Neural progenitor cell (in vitro differentiated cells): Measurements from ENCODE around the gene GGA3. TPM values are rescaled to one million over a fixed set of nuclear protein-coding genes. Genes with fewer than 3 reads are reported as not detected.
A peak's percentile ranks its signal among the peaks of the same experiment; 100 is the strongest.

Experiments used
- DNase-seq: peaks from one replicate; pipeline ENCODE4 v3.0.0-alpha.2; 2016; ENCODE audit warnings: low spot score
- H2AFZ ChIP-seq: fragments of 200-600 bp; sonication (generic); replicated peaks from 2 replicates; pipeline ENCODE4 v1.6.1; 2016; ENCODE audit warnings: antibody characterized with exemption
- H3F3A ChIP-seq: fragments of 200-600 bp; sonication (generic); 2 replicates; pipeline ENCODE4 v1.6.1; 2016; ENCODE audit warnings: antibody characterized with exemption, low read depth
- H3K27ac ChIP-seq: fragments of 200-600 bp; sonication (generic); 2 replicates; pipeline ENCODE4 v1.5.1; 2016; ENCODE audit warnings: mild to moderate bottlenecking
- H3K27me3 ChIP-seq: fragments of 200-600 bp; sonication (generic); 2 replicates; pipeline ENCODE4 v1.6.1; 2016; ENCODE audit warnings: mild to moderate bottlenecking, moderate library complexity
- H3K36me3 ChIP-seq: fragments of 200-600 bp; sonication (generic); 2 replicates; pipeline ENCODE4 v1.5.1; 2016
- H3K4me1 ChIP-seq: fragments of 200-600 bp; sonication (generic); 2 replicates; pipeline ENCODE4 v1.6.1; 2016; ENCODE audit warnings: mixed run types
- H3K4me2 ChIP-seq: fragments of 200-600 bp; sonication (generic); 2 replicates; pipeline ENCODE4 v1.6.1; 2016
- H3K4me3 ChIP-seq: fragments of 200-600 bp; sonication (generic); 2 replicates; pipeline ENCODE4 v1.5.1; 2016
- H3K79me2 ChIP-seq: fragments of 200-600 bp; sonication (generic); 2 replicates; pipeline ENCODE4 v1.6.1; 2016; ENCODE audit warnings: low read depth
- H3K9ac ChIP-seq: fragments of 200-600 bp; sonication (generic); 2 replicates; pipeline ENCODE4 v1.6.1; 2016
- H3K9me3 ChIP-seq: fragments of 200-600 bp; sonication (generic); 2 replicates; pipeline ENCODE4 v1.5.1; 2016; ENCODE audit warnings: low read depth
- H4K20me1 ChIP-seq: fragments of 200-600 bp; sonication (generic); 2 replicates; pipeline ENCODE4 v1.6.1; 2016; ENCODE audit warnings: low read depth
- H3K27ac Mint-ChIP-seq: 3 replicates; pipeline ENCODE4 v1.8.0; 2021; ENCODE audit warnings: mixed read lengths
- H3K27me3 Mint-ChIP-seq: 2 replicates; pipeline ENCODE4 v1.8.0; 2022; ENCODE audit warnings: low read depth, mild to moderate bottlenecking, inconsistent platforms, moderate library complexity, mixed read lengths; ENCODE audit not compliant: insufficient read depth
- H3K36me3 Mint-ChIP-seq: 3 replicates; pipeline ENCODE4 v1.8.0; 2021; ENCODE audit warnings: mixed read lengths
- H3K4me1 Mint-ChIP-seq: 3 replicates; pipeline ENCODE4 v1.8.0; 2021; ENCODE audit warnings: mixed read lengths
- H3K4me3 Mint-ChIP-seq: 3 replicates; pipeline ENCODE4 v1.8.0; 2021; ENCODE audit warnings: mild to moderate bottlenecking, moderate library complexity, mixed read lengths
- H3K9me3 Mint-ChIP-seq: 3 replicates; pipeline ENCODE4 v1.8.0; 2020; ENCODE audit warnings: mixed read lengths
- CTCF ChIP-seq: fragments of 200-600 bp; sonication (generic); IDR thresholded peaks from 2 replicates; pipeline ENCODE4 v1.5.1; 2017; ENCODE audit warnings: antibody characterized with exemption, mild to moderate bottlenecking
- EZH2 ChIP-seq: fragments of 200-600 bp; sonication (generic); IDR thresholded peaks from 2 replicates; pipeline ENCODE4 v1.6.1; 2017; ENCODE audit warnings: antibody characterized with exemption, mild to moderate bottlenecking, moderate library complexity
- EZH2phosphoT487 ChIP-seq: fragments of 200-600 bp; sonication (generic); IDR thresholded peaks from 2 replicates; pipeline ENCODE4 v1.6.1; 2017; ENCODE audit warnings: antibody characterized with exemption
- total RNA-seq: library from RNA; depleted of rRNA; stranded (reverse); fragments of >200 nt; gene quantifications from 2 replicates; pipeline ENCODE4 v1.2.3, GENCODE V29; 2015; ENCODE audit warnings: low replicate concordance

Gene GGA3
- total RNA-seq, 1 donor from 2014 or later = 28.0 TPM

- no peaks in the 10 kb centered on the region for H3K79me2 ChIP-seq
- TF ChIP-seq EZH2 = no peak
- no peak for TF ChIP-seq CTCF
- no peak for TF ChIP-seq EZH2phosphoT487
- H4K20me1 ChIP-seq = peaks cover 8% of the 10 kb centered on the region
- H3F3A ChIP-seq = peaks cover 33% of the 10 kb centered on the region
- no peaks in the 10 kb centered on the region for H3K36me3 ChIP-seq
- H3K4me1 ChIP-seq = no peaks in the 10 kb centered on the region
- H3K4me1 Mint-ChIP-seq = no peaks in the 10 kb centered on the region
- H3K27ac ChIP-seq = peak overlapping the region; percentile 49
- no peaks in the 10 kb centered on the region for H3K9me3 ChIP-seq
- no peak overlapping the region for H3K4me3 Mint-ChIP-seq
- peaks cover 11% of the 10 kb centered on the region for H3K27me3 Mint-ChIP-seq
- H3K4me3 ChIP-seq = no peak overlapping the region
- no peak overlapping the region for H2AFZ ChIP-seq
- H3K9me3 Mint-ChIP-seq = no peaks in the 10 kb centered on the region
- peak overlapping the region; percentile 60 for H3K27ac Mint-ChIP-seq
- DNase-seq = no peak
- no peak overlapping the region for H3K9ac ChIP-seq
- no peaks in the 10 kb centered on the region for H3K27me3 ChIP-seq
- H3K36me3 Mint-ChIP-seq = peaks cover 27% of the 10 kb centered on the region
- H3K4me2 ChIP-seq = no peak overlapping the region
Measured at GRCh38 chr17:75241143-75241430, 20.3 kb downstream of the GGA3 start.

GRCh38 chr17:75240394-75241142 is 20.8 kb downstream of the GGA3 start:
- Histone ChIP-seq H3K9ac (no peak overlapping the region), H3K9me3 (no peaks in the 10 kb centered on the region), H3F3A (peaks cover 33% of the 10 kb centered on the region), H3K79me2 (no peaks in the 10 kb centered on the region), H3K4me2 (peak overlapping the region; percentile 39), H3K27me3 (no peaks in the 10 kb centered on the region), H4K20me1 (peaks cover 8% of the 10 kb centered on the region), H3K4me1 (no peaks in the 10 kb centered on the region), H3K36me3 (no peaks in the 10 kb centered on the region), H2AFZ (no peak overlapping the region), H3K4me3 (no peak overlapping the region), H3K27ac (peak overlapping the region; percentile 49)
- Mint-ChIP-seq H3K27me3 (peaks cover 11% of the 10 kb centered on the region), H3K36me3 (peaks cover 28% of the 10 kb centered on the region), H3K9me3 (no peaks in the 10 kb centered on the region), H3K27ac (peak overlapping the region; percentile 60), H3K4me3 (no peak overlapping the region), H3K4me1 (no peaks in the 10 kb centered on the region)
- peak; percentile 88 for DNase-seq
- TF ChIP-seq EZH2 = no peak
- TF ChIP-seq EZH2phosphoT487 = no peak
- TF ChIP-seq CTCF = peak; percentile 85

- Histone ChIP-seq H3K79me2 (no peaks in the 10 kb centered on the region), H3K9me3 (no peaks in the 10 kb centered on the region), H3K27me3 (no peaks in the 10 kb centered on the region), H4K20me1 (peaks cover 11% of the 10 kb centered on the region), H3K9ac (no peak overlapping the region), H3K27ac (peak overlapping the region; percentile 49), H3K4me3 (no peak overlapping the region), H2AFZ (no peak overlapping the region), H3F3A (peaks cover 33% of the 10 kb centered on the region), H3K36me3 (no peaks in the 10 kb centered on the region), H3K4me2 (peak overlapping the region; percentile 39), H3K4me1 (no peaks in the 10 kb centered on the region)
- Mint-ChIP-seq H3K4me3 (no peak overlapping the region), H3K9me3 (no peaks in the 10 kb centered on the region), H3K4me1 (no peaks in the 10 kb centered on the region), H3K27ac (no peak overlapping the region), H3K27me3 (peaks cover 11% of the 10 kb centered on the region), H3K36me3 (peaks cover 29% of the 10 kb centered on the region)
- peak; percentile 14 for DNase-seq
- no peak for TF ChIP-seq EZH2phosphoT487
- TF ChIP-seq CTCF = no peak
- TF ChIP-seq EZH2 = no peak
Measured at GRCh38 chr17:75239778-75240393, 21.5 kb downstream of the GGA3 start.
